Progenitor cell of endocrine pancreas (in vitro differentiated cells): Measurements from ENCODE around the gene CERT1. TPM values are rescaled to one million over a fixed set of nuclear protein-coding genes. Genes with fewer than 3 reads are reported as not detected.

Experiments
- DNase-seq: peaks from one replicate; pipeline ENCODE4 v3.0.0; 2021; ENCODE audit warnings: low spot score; ENCODE audit not compliant: unreplicated experiment
- H3K27ac Mint-ChIP-seq: 2 replicates; pipeline ENCODE4 v1.8.0; 2021; ENCODE audit warnings: mild to moderate bottlenecking, moderate library complexity, mixed read lengths
- H3K27me3 Mint-ChIP-seq: 2 replicates; pipeline ENCODE4 v1.8.0; 2021; ENCODE audit warnings: mixed read lengths
- H3K36me3 Mint-ChIP-seq: 2 replicates; pipeline ENCODE4 v1.8.0; 2022; ENCODE audit warnings: mixed read lengths; ENCODE audit not compliant: insufficient read depth
- H3K4me1 Mint-ChIP-seq: 2 replicates; pipeline ENCODE4 v1.8.0; 2021; ENCODE audit warnings: low read depth, mixed read lengths
- H3K4me3 Mint-ChIP-seq: 2 replicates; pipeline ENCODE4 v1.8.0; 2021; ENCODE audit warnings: low read depth, mild to moderate bottlenecking, moderate library complexity, mixed read lengths
- H3K9me3 Mint-ChIP-seq: 2 replicates; pipeline ENCODE4 v1.8.0; 2021; ENCODE audit warnings: low read depth, mixed read lengths
- CTCF ChIP-seq: fragments of 200-600 bp; sonication (generic); IDR thresholded peaks from one replicate; pipeline ENCODE4 v1.5.0; 2021; ENCODE audit warnings: antibody characterized with exemption, mild to moderate bottlenecking; ENCODE audit not compliant: unreplicated experiment
- total RNA-seq: library from RNA; stranded (reverse); gene quantifications from 2 replicates; pipeline ENCODE4 v1.2.1, GENCODE V29; 2021

The CERT1 gene
- total RNA-seq, 1 donor from 2014 or later: 50.8 TPM

- TF ChIP-seq CTCF: no peak
- Mint-ChIP-seq H3K4me3 (no peak overlapping the region), H3K4me1 (no peaks in the 10 kb centered on the region), H3K36me3 (peaks cover 39% of the 10 kb centered on the region), H3K27me3 (no peaks in the 10 kb centered on the region), H3K9me3 (no peaks in the 10 kb centered on the region), H3K27ac (no peak overlapping the region)
- no peak for DNase-seq
Observed at GRCh38 chr5:75355236-75355635, 156.2 kb downstream of the CERT1 start.

DNA sequence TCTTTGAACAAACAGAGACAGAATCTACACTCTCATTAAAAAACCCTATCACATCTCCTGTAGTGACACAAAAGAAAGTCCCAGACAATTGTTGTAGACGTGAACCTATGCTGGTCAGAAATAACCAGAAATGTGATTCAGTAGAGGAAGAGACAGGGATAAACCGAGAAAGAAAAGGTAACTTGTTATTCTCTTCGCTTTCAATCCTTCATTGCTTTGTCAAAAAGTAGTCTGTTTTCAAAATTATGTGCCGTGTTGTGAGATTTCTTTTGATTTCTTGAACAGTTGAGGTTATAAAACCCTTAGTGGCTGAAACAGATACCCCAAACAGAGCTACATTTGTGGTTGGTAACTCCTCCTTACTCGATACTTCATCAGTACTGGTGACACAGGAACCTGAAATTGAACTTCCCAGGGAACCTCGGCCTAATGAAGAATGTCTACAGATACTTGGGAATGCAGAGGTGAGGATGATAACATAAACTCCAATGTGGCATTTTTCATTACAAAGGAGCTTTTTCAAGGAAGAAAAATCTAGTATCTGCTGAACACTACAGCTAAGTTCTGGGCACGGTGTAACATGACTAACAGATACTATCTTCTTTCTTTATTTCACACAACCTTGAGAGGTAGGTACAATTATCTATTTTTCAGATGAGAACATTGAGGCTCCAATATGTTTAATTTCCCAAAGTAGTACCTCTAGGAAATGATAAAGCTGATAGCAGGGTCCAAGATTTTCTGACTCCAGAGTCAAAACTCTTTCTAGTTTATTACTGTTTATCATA is 160.1 kb downstream of the CERT1 start:
- TF ChIP-seq CTCF: no peak
- H3K36me3 Mint-ChIP-seq: peaks cover 35% of the 10 kb centered on the region
- H3K27me3 Mint-ChIP-seq: no peaks in the 10 kb centered on the region
- no peak overlapping the region for H3K27ac Mint-ChIP-seq
- H3K9me3 Mint-ChIP-seq: no peaks in the 10 kb centered on the region
- no peak for DNase-seq
- no peaks in the 10 kb centered on the region for H3K4me1 Mint-ChIP-seq
- H3K4me3 Mint-ChIP-seq: no peak overlapping the region

DNA sequence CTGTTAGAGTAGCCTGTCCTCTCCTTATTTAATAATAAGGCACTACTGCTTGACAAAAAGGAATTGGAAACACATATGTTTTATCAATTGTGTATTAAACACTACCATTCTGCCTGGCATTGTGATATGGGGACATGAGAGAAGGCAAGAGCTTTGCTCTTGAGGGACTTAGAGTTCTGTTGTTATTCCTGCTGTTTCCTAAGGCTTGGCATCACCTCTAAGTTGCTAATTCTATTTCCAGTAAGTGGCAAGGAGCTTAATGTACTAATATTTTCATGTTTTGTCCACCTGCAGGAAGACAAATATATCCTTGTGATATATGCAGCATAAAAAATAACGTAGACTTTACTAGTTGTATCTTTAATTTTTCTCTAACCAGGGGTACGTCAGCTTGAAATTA is 161.8 kb downstream of the CERT1 start:
- Mint-ChIP-seq H3K4me3 (no peak overlapping the region), H3K27me3 (no peaks in the 10 kb centered on the region), H3K36me3 (peaks cover 40% of the 10 kb centered on the region), H3K27ac (no peak overlapping the region), H3K4me1 (no peaks in the 10 kb centered on the region), H3K9me3 (no peaks in the 10 kb centered on the region)
- TF ChIP-seq CTCF: no peak
- DNase-seq: no peak

GRCh38 chr5:75348241-75348640 is 163.2 kb downstream of the CERT1 start:
- H3K36me3 Mint-ChIP-seq: peaks cover 39% of the 10 kb centered on the region
- TF ChIP-seq CTCF: no peak
- H3K9me3 Mint-ChIP-seq: no peaks in the 10 kb centered on the region
- no peaks in the 10 kb centered on the region for H3K27me3 Mint-ChIP-seq
- no peak for DNase-seq
- H3K27ac Mint-ChIP-seq: no peak overlapping the region
- H3K4me1 Mint-ChIP-seq: no peaks in the 10 kb centered on the region
- H3K4me3 Mint-ChIP-seq: no peak overlapping the region

- peaks cover 18% of the 10 kb centered on the region for H3K36me3 Mint-ChIP-seq
Observed at GRCh38 chr5:75342836-75343235, 168.6 kb downstream of the CERT1 start.

More at GRCh38 chr5:75342836-75343235, 168.6 kb downstream of the CERT1 start:
- peaks cover 35% of the 10 kb centered on the region for H3K4me1 Mint-ChIP-seq
- no peak overlapping the region for H3K4me3 Mint-ChIP-seq
- H3K27ac Mint-ChIP-seq: no peak overlapping the region
- no peaks in the 10 kb centered on the region for H3K9me3 Mint-ChIP-seq
- DNase-seq: no peak
- no peaks in the 10 kb centered on the region for H3K27me3 Mint-ChIP-seq
- no peak for TF ChIP-seq CTCF
